ENCODE measurements around the gene CTU1.
A peak's percentile ranks its signal among the peaks of the same experiment; 100 is the strongest.
"Not testable (repeated sequence)": the region's sequence is repeated elsewhere in the genome, so short reads cannot be mapped to it uniquely, and the experiment has no call there.

Gene CTU1

DNA sequence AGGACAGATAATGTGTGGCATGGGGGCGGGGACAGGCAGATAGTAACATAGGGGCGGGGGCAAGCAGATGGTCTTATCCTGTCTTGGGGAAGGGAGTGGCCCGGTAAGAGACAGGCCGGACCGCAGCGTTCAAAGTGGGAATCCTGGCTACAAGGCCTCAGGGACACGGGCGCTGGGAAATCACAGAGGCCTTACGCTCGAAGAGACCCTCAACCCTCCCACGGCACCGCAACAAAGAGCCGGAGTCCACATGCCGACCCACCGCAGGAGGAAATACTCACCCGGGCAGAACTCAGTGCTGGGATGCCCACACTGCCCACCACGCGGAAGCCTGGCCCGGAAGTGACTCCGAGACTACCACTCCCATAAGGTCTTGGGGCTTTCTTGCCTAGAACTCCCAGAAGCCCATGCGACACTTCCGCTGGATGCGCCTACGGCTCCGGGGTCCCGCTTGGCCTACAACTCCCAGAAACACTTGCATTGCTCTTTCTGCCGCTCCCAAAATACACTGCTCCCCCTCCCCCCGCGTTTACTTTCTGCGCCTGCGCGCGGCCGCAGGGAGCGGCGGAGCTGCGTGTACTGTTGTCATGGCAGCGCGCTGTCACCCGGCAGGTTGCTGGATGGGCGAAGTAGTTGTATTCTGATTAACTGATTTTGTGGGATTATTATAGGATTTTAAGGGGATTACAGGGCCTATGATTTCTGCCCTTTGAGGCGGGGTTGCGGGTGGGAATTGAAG, at the start of gene CTU1:
TSS of gene CTU1 (minus strand) at position 344 of the 739 bp plus-strand sequence. CDS start 3,840 bp downstream, outside the sequence.
- peak; percentile 96 to 99 for DNase-seq

GRCh38 chr19:51157265-51157664, 49.1 kb upstream of the CTU1 start:
- no peak for DNase-seq

DNA sequence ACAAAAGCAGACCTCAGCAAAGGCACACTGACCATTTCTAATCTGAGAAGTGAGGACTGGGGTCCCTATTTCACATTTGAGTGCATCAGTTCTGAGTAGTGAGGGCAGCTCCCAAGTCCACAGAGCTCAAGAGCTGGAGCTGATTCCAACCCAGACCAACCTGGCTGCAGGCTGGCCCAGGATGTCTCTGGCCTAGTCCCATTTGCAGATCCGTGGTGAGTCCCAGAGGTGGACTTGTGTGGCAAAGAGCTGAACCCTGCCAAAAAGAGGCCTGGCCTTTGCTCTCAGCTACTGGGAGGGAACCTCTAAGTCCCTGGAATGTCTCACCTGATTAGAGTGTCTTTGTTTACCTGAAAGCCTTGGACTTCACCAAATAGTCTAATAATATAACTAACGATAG, 48.5 kb upstream of the CTU1 start:
- no peak for DNase-seq

GRCh38 chr19:51150627-51151026, 42.4 kb upstream of the CTU1 start:
- no peak for DNase-seq

GRCh38 chr19:51148580-51148979, 40.4 kb upstream of the CTU1 start:
- no peak for DNase-seq

DNA sequence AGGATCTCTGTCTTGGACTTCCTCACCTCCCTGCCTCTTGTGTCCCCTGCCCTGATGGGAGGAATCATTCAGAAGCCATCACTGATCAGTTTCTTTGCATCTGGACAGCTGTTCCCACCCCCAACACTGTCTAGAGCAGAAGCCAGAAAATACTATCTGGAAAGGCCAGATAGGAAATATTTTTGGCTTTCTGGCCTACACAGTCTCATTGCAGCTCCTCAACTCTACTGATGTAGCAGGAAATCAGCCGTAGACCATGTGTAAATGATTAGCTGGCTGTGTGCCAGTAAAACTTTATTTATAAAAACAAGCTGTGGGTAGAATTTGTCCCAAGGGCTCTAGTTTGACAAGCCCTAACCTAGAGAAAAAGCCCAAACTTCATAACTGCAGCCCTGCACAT, 39.5 kb upstream of the CTU1 start:
- no peak for DNase-seq

GRCh38 chr19:51146751-51147150, 38.5 kb upstream of the CTU1 start:
- DNase-seq: no peak

DNA sequence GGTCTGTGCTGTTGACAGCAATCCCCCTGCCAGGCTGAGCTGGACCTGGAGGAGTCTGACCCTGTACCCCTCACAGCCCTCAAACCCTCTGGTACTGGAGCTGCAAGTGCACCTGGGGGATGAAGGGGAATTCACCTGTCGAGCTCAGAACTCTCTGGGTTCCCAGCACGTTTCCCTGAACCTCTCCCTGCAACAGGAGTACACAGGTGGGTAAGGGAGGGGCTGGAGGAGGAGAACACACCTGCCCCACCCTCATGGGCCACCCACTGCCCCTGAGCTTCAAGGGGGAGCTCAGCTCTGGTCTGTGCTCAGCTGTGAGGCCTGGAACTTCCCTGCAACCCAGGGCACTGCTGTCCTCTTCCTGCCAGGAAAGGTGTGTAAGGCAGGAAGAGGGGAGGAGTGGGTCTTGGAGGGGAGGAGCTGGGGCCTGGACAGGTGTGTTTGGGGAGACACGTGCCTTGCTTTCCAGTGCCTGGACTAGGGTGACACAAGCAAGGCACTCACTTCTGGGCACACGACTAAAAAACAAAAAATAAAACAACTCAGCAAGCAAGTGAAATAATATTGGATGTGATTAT, 37.8 kb upstream of the CTU1 start:
- no peak for DNase-seq

- DNase-seq: no peak
Observed at GRCh38 chr19:51144482-51145045, 36.4 kb upstream of the CTU1 start.

DNA sequence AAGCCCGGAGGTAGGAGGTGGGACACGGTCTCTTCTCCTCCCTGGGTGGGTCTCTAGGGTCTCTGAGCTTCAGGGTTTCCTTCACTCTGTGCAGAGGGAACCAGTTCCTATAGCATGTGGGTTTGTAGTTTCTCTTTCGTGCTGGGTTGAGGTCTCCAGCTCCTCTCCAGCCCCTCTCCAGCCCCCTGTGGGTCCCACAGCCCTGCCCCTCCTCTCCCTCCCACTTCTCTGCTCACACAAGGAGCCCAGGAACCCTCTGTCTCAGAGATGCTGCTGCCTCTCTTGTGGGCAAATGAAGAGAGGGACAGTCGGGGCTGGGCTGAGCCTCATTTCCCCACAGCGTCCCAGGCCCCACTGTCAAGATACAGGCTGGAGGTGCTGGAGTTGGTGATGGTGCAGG, 35.3 kb upstream of the CTU1 start:
- no peak for DNase-seq

GRCh38 chr19:51142809-51143475, 34.7 kb upstream of the CTU1 start:
- not testable (repeated sequence) for DNase-seq

DNA sequence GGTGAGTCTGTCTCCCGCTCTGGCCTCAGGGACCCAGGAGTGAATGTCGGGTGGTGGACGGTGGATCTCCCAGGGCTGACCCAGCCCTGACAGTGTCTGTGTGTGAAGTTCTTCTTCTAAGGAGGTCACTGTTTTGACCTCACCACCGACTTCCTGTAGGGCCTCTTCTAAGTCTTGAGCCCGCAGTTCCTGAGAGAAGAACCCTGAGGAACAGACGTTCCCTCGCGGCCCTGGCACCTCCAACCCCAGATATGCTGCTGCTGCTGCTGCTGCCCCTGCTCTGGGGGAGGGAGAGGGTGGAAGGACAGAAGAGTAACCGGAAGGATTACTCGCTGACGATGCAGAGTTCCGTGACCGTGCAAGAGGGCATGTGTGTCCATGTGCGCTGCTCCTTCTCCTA, 33.9 kb upstream of the CTU1 start, which contains the start of gene SIGLEC7:
TSS of gene SIGLEC7 (plus strand) at position 183 of the 400 bp plus-strand sequence. CDS start at position 252, 69 bp downstream.
- DNase-seq: no peak

GRCh38 chr19:51141181-51141580, 33.0 kb upstream of the CTU1 start:
- DNase-seq: no peak

- no peak for DNase-seq
Observed at GRCh38 chr19:51140441-51140840, 32.2 kb upstream of the CTU1 start.

DNA sequence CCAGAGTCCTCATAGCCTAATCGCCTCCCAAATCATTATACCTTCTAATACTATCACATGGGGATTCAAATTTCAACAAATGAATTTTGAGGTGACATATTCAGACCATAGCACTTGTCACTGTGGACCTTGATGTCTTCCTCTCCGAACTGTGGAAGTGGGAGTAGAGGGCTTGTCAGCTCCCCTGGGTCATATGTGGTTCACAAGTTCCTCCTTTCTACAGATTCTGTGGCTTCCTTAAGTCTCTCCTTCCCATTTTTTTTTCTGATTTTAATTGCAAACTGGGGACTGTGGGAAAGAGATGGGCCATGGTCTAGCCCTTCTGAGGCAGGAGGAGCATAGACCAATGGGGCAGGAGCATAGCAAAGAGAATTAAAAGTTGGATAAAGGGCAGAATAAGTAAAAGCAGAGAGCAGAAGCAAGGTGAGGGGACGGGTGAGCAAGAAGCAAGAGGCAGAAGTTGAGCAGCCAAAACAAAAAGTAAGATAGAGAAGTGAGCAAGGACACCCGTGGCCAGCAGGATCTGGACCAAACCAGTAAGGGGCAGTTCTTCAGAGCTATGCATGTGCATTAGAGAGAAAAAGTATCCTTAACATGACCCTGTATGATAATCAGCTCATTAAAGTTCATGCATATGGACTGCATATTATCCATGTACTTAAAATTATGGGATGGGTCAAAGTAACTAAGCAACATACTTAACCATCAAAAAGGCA, 31.2 kb upstream of the CTU1 start:
- no peak for DNase-seq

DNA sequence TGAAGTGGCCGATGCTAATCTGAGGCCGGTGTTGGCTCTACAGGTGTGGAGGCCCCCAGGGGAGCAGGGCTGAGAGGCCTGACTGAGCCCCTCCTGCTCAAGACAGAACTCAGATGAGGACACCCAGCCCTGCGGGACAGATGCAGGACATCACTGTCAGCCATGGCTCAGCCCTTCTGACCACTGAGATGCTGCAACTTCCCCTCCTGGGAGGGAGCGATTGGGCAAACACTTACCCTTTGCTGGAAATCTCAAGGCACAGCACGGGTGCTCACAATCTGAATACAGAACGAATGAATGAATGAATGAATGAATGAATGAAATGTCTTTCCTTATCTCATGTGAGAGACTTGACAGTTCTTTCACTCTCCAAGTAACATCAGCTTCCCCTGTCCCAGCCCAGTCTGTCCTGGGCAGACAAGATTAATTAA, 30.4 kb upstream of the CTU1 start:
- DNase-seq: no peak

DNA sequence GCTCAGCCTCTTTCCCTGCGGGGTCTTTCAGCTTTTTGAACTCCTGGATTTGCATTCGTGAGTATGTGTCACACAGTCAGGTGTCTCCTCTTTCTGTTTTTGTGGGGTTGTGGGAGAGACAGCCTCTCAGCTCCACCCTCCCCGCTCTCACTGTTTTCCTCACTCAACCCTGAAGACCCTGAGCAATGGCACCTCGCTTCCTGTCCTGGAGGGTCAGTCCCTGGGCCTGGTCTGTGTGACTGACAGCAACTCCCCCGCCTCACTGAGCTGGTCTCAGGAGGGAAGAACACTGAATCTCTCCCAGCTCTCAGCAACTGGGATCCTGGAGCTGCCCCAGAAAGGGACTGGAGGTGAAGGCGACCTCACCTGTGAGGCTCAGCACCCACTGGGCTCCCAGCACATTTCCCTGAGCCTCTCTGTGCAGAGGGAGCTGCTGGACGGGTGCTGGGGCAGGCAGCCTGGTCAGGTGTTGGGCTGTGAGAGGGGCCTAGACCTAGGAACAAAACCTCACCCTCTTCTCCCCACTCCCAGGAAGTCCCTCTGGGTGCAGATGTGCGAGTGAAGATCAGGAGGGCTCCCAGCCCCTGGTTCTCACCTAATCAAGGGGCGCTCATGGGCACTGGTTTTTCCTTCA, 29.7 kb upstream of the CTU1 start:
- no peak for DNase-seq

- no peak for DNase-seq
Observed at GRCh38 chr19:51136851-51137551, 28.8 kb upstream of the CTU1 start.

DNA sequence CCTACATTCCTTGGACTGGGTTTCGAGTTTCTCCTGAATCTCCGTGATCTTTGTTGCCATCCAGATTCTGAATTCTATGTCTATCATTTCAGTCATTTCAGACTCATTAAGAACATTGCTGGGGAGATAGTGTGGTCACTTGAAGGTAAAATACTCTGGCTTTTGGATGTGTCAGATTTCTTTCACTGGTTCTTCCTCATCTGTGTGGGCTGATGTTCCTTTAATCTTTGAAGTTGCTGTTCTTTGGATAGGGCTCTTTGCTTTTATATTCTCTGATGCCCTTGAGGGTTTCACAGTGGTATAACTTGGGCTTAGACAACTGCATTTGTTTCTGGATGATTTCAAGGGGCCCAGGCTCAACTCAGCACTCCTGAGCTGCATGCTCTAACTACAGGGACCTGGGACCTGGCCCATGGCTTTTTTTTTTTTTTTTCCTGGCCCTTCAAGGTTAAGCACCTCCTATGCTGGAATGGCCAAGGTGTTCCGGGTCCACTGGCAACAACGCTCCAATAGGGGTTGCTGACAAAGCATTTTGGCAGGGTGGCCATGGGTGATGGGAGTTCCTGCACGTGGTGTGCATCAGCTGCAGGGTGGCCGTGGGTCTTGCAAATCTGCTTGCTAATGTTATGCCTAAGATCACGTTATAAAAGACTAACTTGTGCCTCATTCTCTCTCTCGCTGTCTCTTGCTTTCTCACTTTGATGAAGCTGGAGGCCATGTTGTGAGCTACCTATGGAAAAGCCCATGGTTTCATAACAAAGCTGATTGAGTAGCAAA, 28.0 kb upstream of the CTU1 start:
- DNase-seq: no peak

GRCh38 chr19:51135004-51135403, 26.8 kb upstream of the CTU1 start:
- no peak for DNase-seq
